ENCODE data around the gene TSN. TPM values are rescaled to one million over a fixed set of nuclear protein-coding genes. Genes with fewer than 3 reads are reported as not detected.
"Not testable (repeated sequence)": the region's sequence is repeated elsewhere in the genome, so short reads cannot be mapped to it uniquely, and the experiment has no call there.

Gene TSN
- 60.2 TPM for polyA plus RNA-seq (2013, experiment 1 of 2; ENCODE audit: insufficient read length)
- 60.5 TPM for polyA plus RNA-seq (2013, experiment 2 of 2; ENCODE audit: insufficient read length)

DNA sequence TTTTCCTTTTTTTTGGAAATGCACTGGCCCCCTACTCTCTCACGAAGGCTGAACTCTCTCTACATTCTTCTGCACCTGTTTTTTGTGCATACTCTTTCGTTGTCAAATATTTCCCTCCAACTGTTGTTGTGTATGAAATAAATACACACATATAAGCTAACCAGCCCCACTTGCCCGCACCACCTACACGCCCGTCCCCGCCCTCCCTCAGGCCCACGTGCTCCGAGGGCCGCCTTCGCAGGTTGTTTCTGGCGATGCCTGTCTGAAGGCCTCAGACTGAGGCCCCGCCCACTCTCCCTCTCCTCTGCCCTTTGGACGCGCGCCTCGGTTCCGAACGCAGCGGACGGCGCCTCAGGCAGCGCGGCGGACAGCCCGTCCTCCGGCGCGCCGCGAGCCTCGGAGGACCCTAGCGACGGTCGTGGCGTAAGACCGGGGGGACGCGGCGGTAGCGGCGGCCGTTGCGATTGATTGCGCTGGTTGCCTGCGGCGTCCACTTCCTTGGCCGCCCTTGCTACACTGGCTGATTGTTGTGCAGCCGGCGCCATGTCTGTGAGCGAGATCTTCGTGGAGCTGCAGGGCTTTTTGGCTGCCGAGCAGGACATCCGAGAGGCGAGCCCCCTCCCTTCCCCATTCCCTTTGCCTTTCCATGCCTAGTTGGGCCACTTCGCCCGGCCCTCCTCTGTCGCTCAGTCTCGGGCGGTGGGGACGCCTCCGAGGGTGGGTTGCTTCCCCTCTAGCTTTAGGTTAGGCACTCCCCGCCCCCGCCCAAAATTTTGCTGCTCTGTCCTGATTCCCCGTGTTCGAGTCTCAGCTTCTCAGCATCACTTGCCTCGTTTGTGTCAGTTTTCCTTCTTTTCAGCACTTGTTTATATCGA lies at the start of gene TSN:
Gene TSN, plus strand, starts transcription at position 415 of the 875 bp plus-strand sequence. Its CDS starts 129 bp downstream, at position 544.
- DNase-seq: peak; percentile 97

DNA sequence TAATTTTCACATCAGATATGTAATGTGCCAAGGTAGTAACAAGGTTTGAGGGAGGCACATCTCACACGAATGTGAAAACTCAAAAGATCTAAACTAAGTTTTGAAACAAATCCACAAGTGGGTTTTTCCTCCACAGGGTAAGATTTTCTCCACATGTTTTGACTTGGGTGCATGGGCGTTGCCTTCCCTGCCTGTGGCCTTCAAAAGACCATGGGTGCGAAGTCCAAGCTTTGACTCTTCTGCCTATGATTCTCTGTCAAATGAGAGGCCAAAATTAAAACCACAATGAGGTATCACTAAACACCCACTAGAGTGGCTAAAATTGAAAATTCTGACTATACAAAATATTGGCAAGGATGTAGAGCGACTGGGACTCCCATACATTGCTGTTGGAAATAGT lies 49.5 kb upstream of the TSN start:
- DNase-seq: no peak

DNA sequence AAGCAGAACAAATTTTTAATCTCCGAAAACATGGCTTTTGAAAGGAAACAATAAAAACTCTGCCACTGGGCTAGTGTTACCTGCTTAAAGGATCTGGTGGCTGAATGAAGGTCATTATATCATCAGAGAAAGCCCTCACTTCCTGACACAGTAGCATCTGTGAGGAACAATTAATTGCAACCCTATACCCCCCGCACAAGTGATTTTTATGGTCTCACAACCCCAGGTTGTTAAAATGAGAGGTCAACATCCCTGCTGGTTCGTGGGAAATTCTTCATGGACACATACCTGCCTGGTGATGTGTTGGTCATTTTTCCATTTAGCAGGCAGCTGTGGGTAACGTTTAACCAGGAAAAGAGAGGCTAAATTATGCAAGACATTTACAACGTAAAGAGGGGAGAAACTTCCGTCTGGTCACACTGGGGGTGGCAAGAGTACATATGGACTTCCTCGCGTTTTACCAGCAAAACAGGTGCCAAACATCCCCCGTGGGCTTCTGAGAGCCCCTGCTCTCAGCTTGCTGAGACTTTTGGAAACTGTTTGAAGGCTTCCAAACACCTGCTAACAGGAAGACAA lies 48.0 kb upstream of the TSN start:
- no peak for DNase-seq

DNA sequence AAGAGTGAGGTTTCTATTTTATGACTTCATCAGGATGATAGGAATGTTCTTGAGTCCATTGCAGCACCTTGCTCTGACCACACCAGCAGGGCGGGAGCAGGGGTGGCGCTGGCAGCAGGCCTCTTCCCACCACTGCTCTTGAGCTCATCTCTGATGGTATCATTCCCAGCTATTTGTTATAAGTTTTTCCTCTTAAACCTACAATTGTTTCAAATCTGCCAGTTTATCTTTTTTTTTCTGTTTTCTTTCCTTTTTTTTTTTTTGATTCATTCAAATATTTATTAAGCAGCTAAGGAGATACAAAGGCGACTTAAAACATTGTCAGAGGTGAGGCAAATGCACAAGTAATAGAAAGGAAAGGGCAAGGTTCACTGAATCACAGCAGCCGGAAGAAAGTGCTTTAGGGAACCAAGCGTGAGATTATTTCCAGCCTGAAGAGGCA lies 47.5 kb upstream of the TSN start:
- no peak for DNase-seq

DNA sequence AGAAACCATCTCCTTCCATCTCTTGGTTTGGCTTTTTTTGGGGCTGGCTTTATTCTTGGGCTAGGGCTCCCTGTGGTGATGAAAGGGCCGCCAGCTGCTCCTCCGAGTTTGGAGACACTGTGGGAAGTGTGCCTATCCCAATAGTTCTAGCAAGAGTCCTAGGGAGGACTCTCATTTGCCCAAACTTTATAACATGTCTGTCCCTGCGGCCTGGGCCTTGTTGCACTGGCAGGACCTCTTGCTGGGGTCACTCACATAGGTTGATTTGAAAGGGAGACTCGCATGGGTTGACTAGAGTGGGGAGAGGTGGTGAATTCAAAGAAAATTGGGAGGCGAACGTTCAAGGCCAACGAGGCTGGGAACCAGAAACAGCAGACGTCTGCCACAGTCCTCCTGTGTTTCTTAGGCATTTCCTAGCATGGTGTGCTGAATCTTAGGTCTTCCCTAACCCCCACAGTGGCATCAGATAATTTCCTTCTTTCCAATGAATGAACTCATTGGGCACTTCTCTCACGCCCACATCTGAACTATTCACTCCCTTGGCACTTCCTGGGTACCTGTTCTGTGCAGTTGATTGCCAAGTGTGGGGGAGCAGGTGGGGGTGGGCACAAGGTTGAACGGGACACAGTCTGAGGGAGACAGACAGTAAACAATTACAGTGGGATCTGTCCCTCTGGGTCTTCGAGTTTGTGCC lies 45.5 kb upstream of the TSN start:
- no peak for DNase-seq

DNA sequence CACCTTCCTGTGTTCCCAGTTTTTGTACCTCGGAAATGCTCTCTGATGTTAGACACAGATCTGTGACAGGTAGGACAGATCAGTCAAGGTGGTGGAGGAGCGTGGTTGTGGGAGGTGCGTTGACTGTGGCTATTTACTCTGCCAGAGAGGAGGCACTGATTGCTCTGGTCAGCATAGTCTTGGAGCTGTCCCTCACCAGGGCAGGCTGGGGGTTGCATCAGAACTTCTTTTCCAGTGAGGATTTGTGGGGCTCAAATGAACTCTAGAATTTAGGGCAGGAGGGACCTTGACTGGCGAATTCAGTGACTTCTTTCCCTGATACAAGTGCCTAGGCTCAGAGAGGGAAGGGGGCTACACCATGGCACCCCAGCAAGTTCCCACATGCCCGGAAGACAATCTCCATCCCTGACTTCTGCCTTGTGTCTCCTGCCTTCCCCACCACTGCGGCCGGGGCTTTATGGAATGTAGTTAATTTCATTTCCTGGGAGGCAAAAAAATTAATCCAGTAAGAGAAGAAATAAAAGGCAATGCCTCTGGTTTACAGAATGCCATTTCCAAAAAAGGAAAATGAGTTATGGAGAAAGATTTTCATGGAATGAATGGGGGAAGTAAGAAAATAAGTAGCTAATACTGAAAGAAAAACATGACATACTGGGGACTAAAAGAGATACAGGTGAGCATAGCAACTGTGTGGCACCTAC lies 44.8 kb upstream of the TSN start:
- peak; percentile 82 for DNase-seq

DNA sequence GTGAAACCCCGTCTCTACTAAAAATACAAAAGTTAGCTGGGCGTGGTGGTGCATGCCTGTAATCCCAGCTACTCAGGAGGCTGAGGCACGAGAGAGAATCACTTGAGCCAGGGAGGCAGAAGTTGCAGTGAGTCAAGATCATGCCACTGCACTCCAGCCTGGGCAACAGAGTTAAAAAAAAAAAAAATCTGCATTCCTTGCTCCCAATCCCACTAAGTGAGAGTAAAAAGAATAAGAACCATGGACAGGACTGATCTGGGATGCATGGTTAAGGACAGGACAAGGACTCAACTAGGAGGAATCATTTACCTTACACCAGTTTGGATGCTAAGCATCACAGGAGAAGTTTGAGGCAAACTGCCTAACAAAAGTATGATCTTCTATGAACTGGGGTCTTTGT lies 44.0 kb upstream of the TSN start:
- DNase-seq: peak; percentile 57

DNA sequence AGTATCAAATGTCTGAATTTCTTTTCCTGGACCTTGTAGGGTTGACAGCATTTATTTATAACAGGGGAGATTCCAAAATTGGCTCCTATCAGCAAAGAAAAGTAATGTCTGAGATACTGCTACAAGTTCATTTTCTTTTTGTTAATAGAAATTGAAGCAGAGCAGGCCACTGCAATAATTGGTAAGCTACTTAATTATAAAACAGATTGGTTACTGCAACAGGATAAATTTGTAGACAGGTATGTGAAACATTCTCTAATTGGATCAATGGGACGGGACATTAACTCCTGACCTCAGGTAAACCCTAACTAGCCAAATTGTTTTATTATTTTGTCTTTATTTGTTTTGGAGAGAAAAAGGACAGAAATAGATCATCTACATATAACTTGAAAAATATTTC lies 39.3 kb upstream of the TSN start:
- no peak for DNase-seq

DNA sequence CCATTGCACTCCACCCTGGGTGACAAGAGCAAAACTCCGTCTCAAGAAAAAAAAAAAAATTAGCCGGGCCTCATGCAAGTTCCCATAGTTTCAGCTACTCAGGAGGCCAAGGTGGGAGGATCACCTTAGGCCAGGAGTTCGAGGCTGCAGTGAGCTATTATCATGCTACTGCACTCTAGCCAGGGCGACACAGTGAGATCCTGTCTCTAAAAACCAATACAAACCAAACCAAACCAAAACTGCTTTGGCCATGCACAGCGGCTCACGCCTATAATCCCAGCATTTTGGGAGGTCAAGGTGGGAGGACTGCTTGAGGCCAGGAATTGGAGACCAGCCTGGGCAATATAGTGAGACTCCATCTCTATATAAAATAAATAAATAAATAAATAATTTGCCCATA lies 37.9 kb upstream of the TSN start:
- DNase-seq: no peak

DNA sequence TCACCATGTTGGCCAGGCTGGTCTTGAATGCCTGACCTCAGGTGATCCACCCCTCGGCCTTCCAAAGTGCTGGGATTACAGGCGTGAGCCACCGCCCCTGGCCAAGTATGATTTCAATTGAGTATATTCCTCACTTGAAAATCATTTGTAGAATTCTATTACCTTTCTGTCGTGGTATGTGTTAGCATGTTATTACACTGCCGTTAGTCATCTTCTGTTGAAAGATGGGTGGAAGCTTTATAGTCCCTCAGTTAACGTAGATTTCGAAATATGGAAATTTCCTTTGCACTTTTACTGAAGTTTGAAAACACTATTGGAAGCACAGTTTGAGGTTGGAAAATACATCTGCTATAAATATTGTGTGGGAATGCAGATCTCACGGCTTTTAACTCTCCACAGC lies 33.5 kb upstream of the TSN start:
- peak; percentile 84 for DNase-seq

DNA sequence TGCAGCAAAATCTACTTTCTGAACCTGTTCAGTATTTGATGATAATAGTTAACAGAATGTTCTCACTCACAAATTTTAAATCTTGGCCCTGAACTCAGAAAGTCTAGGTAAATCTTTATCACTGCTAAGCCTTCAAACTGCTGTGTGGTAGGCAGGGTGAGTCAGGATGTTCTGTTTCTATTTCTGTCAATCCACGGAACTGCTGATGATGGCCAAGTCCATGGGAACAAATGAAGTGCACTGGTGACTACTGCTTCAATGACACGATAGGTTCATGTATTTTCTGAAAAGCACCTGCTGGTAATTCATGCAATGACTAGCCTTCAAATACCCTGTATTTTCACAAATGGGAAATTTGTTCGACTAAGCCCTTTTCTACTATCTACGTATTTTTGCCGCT lies 33.0 kb upstream of the TSN start:
- peak; percentile 55 for DNase-seq

DNA sequence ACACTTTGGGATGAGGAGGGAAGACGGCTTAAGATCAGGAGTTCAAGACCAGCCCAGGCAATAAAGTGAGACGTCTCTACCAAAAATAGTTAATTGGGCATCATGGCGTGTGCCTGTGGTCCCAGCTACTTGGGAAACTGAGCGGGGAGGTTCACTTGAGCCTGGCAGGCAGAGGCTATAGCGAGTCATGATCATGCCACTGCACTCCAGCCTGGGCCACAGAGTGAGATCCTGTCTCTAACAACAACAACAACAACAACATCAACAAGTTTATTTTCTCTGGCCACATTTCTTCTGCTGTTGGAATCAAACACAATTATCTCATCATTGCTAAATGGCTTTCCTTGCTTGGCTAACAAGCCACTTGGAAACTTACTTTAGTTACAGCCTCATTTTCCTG lies 32.1 kb upstream of the TSN start:
- no peak for DNase-seq

DNA sequence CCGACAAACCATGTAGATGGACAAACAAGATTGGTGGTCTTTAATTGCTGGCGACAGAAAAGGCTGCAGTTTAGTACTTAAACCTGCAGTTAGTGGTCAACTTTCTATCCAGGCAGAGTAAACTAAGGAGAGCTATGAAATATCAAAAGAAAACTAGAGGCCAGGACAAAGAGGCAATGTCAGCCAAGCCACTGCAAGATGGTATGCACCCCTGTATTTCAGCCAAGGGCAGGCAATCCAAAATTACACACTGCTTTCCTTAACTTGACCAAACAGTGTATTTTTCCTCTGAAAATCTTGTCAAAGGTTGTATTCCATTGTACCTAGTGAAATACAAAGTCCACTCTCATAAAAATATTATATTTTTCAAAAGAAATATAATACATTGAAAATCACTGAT lies 28.1 kb upstream of the TSN start:
- DNase-seq: no peak

DNA sequence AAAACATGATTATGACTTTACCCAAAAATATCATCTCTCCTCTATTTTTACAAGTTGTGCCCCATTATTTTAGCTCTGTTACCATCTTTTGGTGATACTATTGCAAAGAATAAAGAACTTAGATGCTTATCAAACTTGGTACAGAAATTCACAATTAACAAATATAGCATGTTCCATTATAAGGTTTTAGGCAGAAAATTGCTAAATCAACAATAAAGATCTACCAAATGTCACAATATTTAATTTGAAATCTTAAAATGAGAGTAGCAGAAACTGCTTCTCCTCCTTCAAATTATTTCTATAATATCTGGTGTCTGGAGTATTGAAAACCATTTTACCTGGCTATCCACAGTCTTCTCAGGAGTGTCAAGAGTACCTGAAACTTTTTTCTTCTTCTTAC lies 27.5 kb upstream of the TSN start:
- no peak for DNase-seq

DNA sequence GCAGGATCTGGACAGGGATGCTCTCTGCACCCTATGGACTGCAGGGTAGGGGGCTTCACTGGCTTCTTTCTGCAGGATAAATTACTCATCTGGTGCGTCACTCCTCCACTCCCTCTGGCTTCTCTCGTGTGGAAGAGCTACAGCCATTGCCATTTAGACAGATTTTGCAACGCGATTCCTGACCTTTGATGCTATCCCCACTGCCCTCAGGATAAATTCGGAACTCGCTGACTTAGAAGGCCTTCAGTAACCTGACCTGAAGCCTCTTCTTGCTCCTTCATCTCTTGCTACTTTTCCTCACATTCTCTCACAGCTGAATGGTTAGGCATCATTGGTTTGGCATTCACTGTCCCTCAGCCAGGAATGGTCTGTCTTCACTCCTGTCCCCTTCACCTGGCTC lies 24.1 kb upstream of the TSN start:
- DNase-seq: no peak

DNA sequence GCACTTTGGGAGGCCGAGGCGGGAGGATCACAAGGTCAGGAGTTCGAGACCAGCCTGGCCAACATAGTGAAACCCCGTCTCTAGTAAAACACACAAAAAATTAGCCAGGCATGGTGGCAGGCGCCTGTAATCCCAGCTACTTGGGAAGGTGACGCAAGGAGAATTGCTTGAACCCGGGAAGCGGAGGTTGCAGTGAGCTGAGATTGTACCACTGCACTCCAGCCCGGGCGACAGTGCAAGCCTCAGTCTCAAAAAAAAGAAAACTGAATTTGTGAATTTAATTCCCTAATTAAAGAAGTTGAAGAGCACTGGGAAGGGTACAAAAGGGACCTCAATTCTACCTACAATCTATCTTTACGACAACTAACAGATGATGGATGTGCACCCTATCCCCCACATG lies 20.9 kb upstream of the TSN start:
- not testable (repeated sequence) for DNase-seq

DNA sequence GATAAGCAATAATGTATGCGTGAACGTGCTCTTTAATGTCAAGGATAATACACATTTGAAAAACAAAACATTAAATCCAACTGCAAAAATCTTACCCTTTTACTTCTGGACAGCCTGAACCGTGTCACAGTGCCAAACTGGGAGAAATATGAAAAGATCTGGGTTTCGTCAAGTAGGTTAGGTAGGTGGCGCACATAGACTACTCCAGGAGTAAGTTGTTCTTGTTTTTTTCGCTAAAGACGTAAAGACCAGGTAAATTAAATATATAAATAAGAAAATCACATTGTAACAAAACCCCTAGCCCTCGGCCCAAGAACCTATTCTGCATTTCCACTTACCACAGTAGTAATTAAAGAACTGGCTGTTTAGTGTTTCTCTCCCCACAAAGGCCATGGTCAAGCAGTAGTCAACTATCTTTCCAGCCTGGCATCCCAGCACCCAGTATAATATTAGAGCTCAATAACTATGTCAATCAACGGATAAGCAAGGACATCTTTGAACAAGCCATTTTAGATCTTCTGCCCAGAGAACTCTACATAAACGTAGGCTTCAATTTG lies 19.9 kb upstream of the TSN start:
- no peak for DNase-seq

DNA sequence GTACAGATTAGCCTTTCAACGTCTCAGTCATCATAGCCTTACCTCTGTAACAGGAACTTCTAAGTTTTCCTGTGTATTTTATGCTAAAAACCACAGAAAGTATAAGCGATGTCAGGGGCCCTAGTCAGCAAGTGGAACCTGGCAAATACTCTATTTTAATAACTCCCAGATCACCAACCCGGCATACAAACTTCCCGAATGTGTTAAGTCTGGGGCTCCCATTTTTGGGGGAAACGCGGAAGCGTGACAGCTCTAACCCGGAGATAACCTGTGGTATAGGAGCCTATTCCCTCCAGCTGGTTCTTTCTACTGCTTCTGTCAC lies 19.4 kb upstream of the TSN start:
- DNase-seq: no peak

DNA sequence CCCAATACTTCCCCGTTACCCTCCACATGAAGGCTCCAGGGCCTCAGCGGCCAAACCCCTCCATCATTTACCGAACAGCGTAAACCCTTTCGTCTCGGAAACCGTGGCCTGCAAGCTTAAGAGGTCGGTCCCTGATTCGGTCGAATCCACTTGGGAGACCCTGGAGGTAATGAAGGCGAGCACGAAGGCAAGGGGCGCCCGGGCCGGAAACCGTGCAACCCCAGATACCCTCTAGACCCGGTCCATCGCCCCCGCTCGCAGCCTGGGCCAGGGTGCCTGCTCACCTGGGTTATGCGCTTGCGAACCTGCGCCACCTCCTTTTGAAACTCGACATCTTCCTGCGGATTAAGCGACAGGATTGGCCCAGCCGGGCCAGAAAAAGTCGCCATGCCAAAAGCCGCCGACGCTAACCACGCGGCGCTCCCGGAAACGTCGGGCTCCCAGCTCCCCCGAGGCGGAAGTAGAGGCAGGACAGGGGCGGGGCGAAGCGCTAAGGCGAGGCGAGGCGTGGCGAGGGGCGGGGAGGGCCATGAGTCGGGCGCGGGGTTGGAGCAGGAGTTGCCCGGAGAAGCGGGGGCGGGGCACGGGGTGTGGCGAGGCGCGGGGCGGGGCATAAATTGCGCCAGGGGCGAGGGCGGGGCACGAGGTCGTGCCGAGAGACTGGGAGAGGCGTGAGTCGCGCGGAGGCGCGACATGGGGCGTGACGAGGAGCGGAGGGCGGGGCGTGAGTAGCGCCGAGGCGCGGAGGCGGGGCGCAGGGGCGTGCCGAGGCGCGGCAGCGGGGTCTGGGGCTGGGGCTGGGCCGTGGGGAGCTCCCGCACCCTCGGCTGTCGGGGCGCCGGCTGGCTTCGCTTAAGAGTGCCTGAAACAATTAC lies 18.8 kb upstream of the TSN start, which contains the start of gene NIFK:
Gene NIFK, minus strand, starts transcription at position 414 of the 875 bp plus-strand sequence. Its CDS starts 25 bp downstream, at position 389.
- DNase-seq: peak; percentile 98

DNA sequence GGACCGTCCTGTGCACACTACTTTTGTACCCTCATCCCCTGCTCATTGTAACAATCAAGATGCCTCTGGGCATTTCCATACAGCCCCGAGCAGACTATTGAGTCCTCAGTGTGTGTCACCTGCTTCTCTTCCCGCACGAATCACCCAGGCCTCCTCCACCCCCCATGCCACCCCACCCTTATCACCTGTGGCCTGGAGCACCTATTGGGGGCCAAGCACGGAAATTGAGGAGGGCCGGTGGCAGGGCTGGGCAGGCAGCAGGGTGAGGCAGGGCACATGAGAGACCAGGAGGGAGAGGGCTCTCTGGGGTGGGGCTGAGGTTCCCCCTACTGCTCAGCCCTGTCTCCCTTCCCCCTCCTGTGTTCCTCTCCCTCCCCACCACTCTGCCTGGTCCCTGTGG lies 14.5 kb upstream of the TSN start:
- no peak for DNase-seq

DNA sequence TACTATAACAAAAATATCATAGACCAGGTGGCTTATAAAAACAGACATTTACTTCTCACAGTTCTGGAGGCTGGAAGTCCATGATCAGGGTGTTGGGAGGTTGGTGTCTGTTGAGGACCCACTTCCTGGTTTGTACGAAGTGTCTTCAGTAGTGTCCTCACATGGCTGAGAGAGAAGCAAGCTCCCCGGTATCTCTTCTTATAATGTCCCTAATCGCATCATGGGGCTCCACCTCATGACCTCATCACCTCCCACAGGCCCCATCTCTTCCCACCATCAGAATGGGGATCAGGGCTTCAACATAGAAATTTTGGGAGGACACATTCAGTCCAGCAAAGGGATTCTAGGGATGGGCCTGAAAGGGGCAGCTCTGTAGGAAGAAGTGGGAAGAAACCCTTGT lies 14.0 kb upstream of the TSN start:
- no peak for DNase-seq
